ENCODE measurements around the gene PPP1R3F.
A peak's percentile ranks its signal among the peaks of the same experiment; 100 is the strongest.

The PPP1R3F gene

GRCh38 chrX:49228185-49228584, 41.4 kb upstream of the PPP1R3F start:
- TF ChIP-seq CTCF (conservative IDR thresholded peaks at IDR 0.05; ENCODE audit: low read depth), result no peak
- ChIA-PET CTCF (no interaction called here), POLR2A (ENCODE audit: low non-redundant PET) (interaction anchor here (0.6 kb wide), 1 partner anchor 274 kb away, joined by 4 read pairs; no protein-coding TSS in a partner anchor)
- no peak overlapping the region for H3K27ac ChIP-seq
- no peak for DNase-seq (ENCODE audit: low spot score)

- H3K27ac ChIP-seq, result no peak overlapping the region
- POLR2A ChIA-PET (ENCODE audit: low non-redundant PET), result no interaction called here
- CTCF ChIA-PET, result no interaction called here
- peak; percentile 42 for DNase-seq (ENCODE audit: low spot score)
- no peak for TF ChIP-seq CTCF (conservative IDR thresholded peaks at IDR 0.05; ENCODE audit: low read depth)
These were observed 38.9 kb upstream of the PPP1R3F start for GRCh38 chrX:49230500-49231232.

GRCh38 chrX:49231333-49232000, 38.1 kb upstream of the PPP1R3F start:
- no peak overlapping the region for H3K27ac ChIP-seq
- ChIA-PET POLR2A (ENCODE audit: low non-redundant PET) (no interaction called here), CTCF (no interaction called here)
- TF ChIP-seq CTCF (conservative IDR thresholded peaks at IDR 0.05; ENCODE audit: low read depth), result no peak
- DNase-seq (ENCODE audit: low spot score), result no peak

- CTCF ChIA-PET, result interaction anchor here (0.6 kb wide), 1 partner anchor 33 kb away, joined by 3 read pairs; no protein-coding TSS in a partner anchor
- no peak for DNase-seq (ENCODE audit: low spot score)
- POLR2A ChIA-PET (ENCODE audit: low non-redundant PET), result no interaction called here
- H3K27ac ChIP-seq, result no peak overlapping the region
- no peak for TF ChIP-seq CTCF (conservative IDR thresholded peaks at IDR 0.05; ENCODE audit: low read depth)
These were observed 37.1 kb upstream of the PPP1R3F start for GRCh38 chrX:49232525-49232924.

- ChIA-PET POLR2A (ENCODE audit: low non-redundant PET) (no interaction called here), CTCF (no interaction called here)
- H3K27ac ChIP-seq, result no peak within 1 kb of the TSS
- no peak for DNase-seq (ENCODE audit: low spot score)
- TF ChIP-seq CTCF (conservative IDR thresholded peaks at IDR 0.05; ENCODE audit: low read depth), result no peak
These were observed 36.4 kb upstream of the PPP1R3F start, which contains the start of gene CACNA1F for GRCh38 chrX:49233176-49233575. TSS of gene CACNA1F (minus strand) at chrX:49233340. CDS start at chrX:49233309, 31 bp downstream.

GRCh38 chrX:49233887-49234555, 35.6 kb upstream of the PPP1R3F start:
- no peak for DNase-seq (ENCODE audit: low spot score)
- H3K27ac ChIP-seq, result no peak overlapping the region
- POLR2A ChIA-PET (ENCODE audit: low non-redundant PET), result no interaction called here
- CTCF ChIA-PET, result no interaction called here
- TF ChIP-seq CTCF (conservative IDR thresholded peaks at IDR 0.05; ENCODE audit: low read depth), result no peak

All from RWPE1 (cell line).